GM19351 (cell line): ENCODE results near the gene MED12.
A peak's percentile ranks its signal among the peaks of the same experiment; 100 is the strongest.

Experiments
- ATAC-seq: cut with Tn5 transposase; IDR thresholded peaks from one replicate; pipeline ENCODE4 v1.9.1; 2021; ENCODE audit warnings: mild to moderate bottlenecking, moderate library complexity; ENCODE audit not compliant: unreplicated experiment

MED12 gene

DNA sequence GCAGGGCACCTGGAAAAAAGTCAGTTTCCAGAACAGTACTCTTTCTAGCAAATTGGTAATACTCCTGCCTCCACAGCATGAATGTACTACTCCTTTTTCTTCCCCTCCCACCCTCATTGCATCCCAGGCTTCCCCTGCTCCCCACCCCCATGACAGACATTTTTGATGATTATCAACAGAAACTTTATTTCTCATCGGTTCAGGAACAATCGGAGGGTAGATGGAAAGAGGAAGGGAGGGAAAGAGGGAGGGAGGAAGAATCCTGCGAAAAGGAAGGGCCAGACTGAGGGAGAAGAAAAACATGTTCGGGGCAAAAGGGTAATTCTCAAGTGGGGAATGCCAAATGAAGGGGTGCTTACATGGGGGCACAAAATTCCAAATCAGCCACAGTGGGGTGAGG is 11.2 kb upstream of the MED12 start:
- no peak for ATAC-seq

DNA sequence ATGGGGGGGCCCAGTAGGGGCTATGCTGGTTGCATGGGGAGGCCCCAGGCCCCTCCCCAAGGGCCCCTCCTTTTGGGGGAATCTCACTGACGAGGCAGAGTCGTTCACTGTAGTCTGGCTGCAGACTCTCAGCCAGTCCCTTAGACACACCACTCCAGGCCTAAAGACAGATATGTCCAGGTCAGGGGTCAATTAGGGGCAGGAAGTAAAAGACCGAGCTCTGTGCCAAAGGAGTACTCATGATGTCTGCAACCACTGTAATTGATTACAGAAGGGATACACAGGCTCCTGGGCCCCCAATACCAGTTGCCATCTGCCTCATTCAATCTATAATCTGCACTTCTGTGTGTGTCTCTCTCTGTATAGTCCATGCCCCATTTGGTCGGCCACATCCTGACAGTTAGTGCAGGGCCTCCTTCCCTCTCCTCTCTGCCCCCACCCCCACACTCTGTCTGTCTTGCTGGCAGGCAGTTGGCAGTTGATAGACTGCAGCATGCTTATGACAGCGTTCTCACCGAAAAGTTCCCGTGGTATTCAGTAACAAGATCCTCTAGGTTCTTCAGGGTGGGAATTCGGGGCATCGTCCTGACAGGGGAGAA is 10.5 kb upstream of the MED12 start:
- ATAC-seq, result no peak

DNA sequence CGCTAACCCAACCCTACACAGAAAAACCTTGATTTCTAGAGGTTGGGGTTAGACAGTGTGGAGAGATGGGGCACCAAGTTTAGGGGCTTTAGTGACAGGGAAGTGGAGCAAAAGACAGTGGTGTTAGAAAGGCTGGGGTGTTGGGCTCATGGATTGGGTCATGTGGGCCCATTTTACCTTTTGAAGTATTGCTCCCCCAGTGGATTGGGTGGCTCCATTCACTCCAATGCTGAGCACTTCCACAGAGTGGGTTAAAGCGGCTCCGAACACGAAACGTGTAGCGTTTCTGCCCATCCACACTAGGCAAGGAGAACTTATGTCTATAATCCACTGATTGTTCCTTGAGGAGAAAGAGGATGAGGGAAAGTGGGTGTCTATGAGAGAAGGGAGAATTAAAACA is 9.3 kb upstream of the MED12 start:
- no peak for ATAC-seq

DNA sequence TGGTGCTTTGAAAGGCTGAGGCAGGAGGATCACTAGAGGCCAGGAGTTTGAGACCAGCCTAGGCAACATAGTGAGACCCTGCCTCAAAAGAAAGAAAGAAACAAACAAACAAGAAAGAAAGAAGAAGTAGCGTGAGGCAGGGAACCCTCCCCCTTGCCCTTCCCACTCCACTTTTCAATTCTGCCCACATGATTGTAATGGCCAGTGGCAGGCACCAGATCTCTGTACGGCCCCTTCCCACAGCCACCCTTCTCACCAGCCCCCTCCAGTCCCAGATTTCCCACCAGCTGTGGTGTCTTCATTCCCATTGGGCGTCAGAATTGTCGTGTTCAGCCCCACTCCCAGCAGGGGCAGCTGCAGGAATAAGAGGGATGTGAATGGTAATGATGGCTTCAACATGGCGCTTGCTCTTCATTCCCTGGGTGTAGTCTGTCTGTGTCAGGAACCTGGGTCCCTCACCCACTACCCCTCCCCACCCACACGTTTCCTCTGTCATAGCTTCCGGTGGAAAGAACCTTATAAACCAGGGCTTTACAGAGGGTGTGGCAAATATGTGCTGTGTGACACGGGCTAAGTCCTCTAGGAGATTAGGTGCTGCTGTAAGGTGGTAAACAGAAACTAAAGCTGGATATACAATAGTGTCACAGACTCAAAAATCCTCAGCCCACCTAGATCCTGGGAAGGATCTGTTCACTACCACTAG is 7.1 kb upstream of the MED12 start, which contains the start of gene IL2RG:
IL2RG (minus strand) TSS at position 437 of the 703 bp plus-strand sequence; CDS start at position 399, 38 bp downstream.
- peak; percentile 85 for ATAC-seq

DNA sequence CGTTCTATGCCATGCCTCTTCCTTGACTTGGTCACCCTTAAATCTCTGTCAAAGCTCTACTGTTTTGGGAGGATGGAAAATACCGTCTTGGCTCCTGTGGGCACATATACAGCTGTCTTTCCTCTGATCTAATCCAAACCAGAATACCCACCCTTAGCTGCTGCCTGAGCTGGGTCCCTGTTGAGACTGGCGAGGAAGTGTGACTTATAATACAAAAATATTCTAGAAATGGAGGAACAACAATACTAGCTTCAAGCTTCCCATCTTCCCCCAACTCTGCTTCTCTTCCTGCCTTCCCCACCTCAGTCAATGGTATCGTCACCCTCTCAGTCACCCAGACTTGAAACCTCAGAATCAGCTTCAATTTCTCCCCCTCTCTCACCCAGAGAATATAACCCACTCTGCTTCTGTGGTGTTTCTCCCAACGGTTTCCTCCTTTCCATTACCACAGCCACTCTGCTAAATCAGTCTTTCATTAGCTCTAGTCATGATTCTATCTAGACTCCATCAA is 6.4 kb upstream of the MED12 start:
- peak; percentile 31 for ATAC-seq

DNA sequence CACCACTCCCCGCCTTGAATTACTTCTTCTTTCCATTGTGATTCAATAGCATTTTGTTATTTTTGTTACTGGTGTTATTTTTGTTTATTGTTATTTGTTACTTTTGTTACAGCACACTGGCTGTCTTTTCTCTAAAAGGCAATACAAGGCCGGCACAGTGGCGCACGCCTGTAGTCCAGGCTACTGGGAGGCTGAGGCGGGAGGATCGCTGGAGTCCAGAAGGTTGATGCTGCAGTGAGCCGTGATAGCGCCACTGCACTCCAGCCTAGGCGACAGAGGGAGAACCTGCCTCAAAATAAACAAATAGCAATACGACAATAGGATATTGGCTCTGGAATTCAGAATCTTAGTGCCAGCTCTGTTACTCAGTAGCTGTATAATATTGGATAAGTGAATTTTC is 1.0 kb upstream of the MED12 start:
- no peak for ATAC-seq

DNA sequence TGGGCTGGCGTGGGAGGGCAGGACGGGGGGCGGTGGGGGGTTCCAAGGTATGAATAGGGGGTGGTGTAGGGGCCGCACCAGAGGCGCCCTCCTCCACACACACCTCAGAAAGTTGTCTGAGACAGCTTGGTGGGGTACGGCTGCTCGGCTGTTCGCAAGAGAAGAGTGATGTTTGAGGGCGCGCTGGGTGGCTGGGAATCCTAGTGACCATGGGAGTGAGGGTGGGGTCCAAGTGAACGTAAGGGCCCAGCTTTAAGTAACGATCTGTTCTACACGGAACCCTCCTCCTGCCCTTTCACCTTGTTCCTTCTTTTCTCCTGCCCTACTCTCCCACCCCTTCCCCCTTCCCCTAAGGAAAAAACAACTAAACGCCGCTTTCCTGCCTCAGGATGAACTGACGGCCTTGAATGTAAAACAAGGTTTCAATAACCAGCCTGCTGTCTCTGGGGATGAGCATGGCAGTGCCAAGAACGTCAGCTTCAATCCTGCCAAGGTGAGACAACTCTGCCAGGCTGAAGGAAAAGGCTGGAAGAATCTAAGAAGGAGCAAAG is 664 bp downstream of the MED12 start:
- ATAC-seq, result no peak

- ATAC-seq, result no peak
These were observed 9.9 kb downstream of the MED12 start for GRCh38 chrX:71128166-71128833.

DNA sequence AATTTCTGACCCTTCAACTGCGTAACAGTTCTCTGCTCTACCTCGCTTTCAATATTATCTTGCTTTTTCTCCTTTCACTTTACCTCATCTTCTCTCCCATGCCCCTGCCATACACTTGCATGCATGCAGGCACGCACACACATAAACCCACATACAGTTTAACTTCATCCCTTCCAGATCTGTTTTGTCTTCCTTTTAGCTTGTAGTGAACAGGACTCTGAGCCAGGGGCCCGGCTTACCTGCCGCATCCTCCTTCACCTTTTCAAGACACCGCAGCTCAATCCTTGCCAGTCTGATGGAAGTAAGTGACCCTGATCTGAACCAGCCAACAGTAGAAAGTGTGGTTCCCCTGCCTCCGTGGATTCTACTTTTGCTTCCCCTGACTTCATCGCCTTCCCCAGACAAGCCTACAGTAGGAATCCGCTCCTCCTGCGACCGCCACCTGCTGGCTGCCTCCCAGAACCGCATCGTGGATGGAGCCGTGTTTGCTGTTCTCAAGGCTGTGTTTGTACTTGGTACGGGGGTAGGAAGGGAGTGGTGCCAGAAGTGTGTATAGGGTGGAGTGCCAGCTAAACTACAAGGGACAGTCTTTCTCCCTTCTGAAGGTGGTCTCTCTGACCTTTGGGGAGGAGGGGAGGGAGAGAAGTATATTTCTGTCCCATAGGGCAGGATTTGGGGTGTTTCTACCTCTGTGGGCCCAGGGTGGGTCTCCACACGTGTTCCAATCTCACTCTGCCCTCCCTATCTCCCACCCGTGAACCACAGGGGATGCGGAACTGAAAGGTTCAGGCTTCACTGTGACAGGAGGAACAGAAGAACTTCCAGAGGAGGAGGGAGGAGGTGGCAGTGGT is 10.7 kb downstream of the MED12 start:
- ATAC-seq, result peak; percentile 86

DNA sequence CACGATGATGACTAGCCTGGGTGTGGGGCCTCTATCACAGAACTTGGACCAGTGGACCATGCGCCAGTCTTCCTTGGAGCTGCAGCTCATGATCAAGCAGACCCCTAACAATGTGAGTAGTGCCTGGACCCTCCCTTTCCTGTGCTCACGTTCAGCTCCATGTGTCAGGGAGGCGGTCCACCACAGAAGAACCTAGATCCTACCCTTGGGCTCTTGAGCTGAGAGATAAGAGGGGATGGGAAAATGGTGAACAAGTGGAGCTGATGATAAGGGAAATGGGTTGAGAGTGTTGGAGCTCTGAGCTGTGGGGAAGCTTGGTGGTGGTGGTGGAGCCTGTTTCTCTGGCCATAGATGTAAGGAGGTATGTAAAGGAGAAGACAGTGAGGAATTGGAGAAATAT is 13.1 kb downstream of the MED12 start:
- ATAC-seq, result no peak

DNA sequence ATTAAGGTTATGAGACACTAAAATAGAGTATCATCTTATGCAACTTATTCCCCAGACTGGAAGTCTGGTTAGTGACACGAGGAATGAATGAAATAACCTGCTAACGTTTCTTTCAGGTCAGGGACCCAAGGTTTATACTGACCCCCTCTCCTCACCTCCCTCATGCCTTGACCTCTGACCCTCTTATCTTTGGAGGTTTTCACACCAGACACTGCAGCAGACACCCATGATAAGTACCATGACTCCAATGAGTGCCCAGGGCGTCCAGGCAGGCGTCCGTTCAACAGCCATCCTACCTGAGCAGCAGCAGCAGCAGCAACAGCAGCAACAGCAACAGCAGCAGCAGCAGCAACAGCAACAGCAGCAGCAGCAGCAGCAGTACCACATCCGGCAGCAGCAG is 22.0 kb downstream of the MED12 start:
- no peak for ATAC-seq

DNA sequence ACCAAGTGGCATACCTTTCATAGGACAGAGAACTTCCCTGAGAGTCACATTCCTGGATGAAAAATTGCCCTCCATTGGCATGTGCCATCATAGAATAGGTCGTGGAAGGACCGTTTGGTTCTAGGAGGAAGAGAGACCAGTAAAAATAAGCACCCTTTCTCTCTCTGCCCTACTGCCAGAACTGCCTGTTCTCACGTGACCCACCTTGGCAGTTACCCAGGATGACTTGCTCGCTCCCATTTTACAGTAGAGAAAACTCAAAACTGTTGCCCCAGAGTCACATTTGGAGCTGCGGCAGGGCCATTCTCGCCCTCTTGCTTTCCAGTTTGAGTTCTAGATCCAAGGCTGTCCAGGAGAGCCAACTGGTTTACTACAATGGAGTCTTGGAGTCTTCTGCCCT is 25.1 kb downstream of the MED12 start:
- ATAC-seq, result no peak

GRCh38 chrX:71144651-71145050 is 26.3 kb downstream of the MED12 start, which contains the start of gene NLGN3:
TSS of gene NLGN3 (plus strand) at chrX:71144841. CDS start at chrX:71147750, 2,909 bp downstream.
- ATAC-seq, result no peak

DNA sequence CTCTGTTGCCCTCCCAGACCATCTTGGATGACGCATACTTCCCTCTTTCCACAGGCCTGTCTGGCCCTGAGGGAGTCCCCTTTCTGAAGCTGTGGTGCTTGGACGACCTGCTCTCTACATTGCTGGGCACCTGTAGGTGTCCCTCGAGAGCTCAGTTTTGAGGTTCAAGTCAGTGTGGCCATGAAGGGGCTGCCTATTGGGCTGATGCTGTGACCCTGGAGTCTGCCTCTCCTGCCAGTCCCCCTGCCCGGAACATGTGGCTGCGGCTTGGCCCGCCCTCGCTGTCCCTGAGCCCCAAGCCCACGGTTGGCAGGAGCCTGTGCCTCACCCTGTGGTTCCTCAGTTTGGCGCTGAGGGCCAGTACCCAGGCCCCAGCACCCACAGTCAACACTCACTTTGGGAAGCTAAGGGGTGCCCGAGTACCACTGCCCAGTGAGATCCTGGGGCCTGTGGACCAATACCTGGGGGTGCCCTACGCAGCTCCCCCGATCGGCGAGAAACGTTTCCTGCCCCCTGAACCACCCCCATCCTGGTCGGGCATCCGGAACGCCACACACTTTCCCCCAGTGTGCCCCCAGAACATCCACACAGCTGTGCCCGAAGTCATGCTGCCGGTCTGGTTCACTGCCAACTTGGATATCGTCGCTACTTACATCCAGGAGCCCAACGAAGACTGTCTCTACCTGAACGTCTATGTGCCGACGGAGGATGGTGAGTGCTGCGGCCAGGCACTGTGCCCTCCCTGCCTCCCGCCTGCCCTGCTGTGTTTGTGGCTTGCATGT is 29.3 kb downstream of the MED12 start:
- no peak for ATAC-seq

GRCh38 chrX:71148278-71148663 is 29.9 kb downstream of the MED12 start:
- ATAC-seq, result no peak

DNA sequence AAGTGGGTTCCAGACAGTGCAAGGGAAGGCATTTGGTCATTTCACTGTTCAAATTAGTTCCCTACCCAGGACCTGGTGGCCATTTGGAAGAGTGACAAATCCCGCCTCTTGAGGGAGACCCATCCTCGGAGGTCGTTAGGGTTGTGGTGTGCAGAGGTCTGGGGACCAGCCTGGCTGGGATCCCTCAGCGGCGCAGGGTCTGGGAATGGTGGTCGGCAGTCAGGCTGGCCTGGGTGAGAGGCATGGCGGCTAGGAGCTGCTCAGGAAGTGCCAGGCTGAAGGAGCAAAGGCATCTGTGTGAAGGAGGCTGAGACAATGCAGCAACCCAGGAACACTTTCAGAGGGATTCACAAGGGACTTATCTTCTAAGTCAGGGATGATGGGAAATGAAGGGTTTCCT is 33.0 kb downstream of the MED12 start:
- no peak for ATAC-seq

GRCh38 chrX:71154196-71154595 is 35.8 kb downstream of the MED12 start:
- ATAC-seq, result no peak

DNA sequence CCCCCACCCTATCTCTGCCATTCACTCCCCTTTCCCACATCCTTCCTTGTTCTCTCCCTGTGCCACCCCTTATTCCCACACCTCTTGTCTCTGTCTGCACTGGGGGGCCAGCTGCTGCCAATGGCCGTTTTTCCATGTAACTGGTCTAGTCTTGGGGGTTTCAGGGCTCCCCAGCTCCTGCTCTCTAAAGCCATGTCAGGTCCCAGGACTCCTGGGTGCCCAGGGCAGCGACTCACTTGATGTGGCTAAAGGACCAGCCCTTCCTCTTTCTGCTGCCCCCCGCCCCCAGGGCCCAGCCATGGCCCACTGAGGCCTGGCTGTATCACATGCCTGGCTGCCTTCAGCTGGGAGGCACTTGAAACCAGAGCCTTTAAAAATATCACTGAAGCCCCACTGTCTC is 36.2 kb downstream of the MED12 start:
- ATAC-seq, result no peak

DNA sequence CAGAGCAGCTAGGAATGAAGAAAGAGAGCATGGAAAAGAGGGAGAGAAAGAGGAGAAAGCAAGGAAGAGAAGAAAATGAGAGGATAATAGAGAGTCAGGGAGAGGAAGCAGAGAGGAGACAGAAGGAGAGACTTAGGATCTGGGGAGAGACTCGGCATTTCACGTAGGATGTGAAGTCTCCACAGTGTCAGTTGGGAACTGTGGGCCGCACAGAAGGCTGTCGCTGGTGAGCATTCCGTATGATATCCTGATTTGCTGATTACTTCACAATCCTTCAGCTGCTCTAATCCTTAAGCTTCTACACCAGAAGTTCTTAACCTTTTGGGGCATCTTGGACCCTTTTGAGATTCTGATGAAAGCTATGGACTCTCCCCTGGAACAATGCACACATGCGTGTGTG is 40.2 kb downstream of the MED12 start:
- no peak for ATAC-seq

GRCh38 chrX:71159335-71159734 is 40.9 kb downstream of the MED12 start:
- no peak for ATAC-seq
